CD4-positive, alpha-beta T cell treated with Interleukin-4 for 4 hours (primary cell): ENCODE data around the gene OR10D3.
"Not testable (repeated sequence)": the region's sequence is repeated elsewhere in the genome, so short reads cannot be mapped to it uniquely, and the experiment has no call there.

Experiments used
- DNase-seq: peaks from one replicate; pipeline ENCODE4 v3.0.0-alpha.2; 2020

OR10D3 gene

GRCh38 chr11:124183068-124183467 is at the start of gene OR10D3:
Gene OR10D3, plus strand, starts transcription at chr11:124183345. Its CDS starts 1,925 bp downstream, at chr11:124185270.
- no peak for DNase-seq

GRCh38 chr11:124143034-124143433 is 40.1 kb upstream of the OR10D3 start:
- DNase-seq: no peak

GRCh38 chr11:124147951-124148350 is 35.2 kb upstream of the OR10D3 start:
- no peak for DNase-seq

GRCh38 chr11:124150684-124151083 is 32.5 kb upstream of the OR10D3 start:
- no peak for DNase-seq

- DNase-seq: no peak
These were observed 30.3 kb upstream of the OR10D3 start for GRCh38 chr11:124152770-124153407.

GRCh38 chr11:124153821-124154220 is 29.3 kb upstream of the OR10D3 start:
- DNase-seq: no peak

GRCh38 chr11:124159481-124159880 is 23.7 kb upstream of the OR10D3 start:
- no peak for DNase-seq

- DNase-seq: no peak
These were observed 22.2 kb upstream of the OR10D3 start for GRCh38 chr11:124160986-124161385.

GRCh38 chr11:124167826-124168231 is 15.3 kb upstream of the OR10D3 start:
- no peak for DNase-seq

- no peak for DNase-seq
These were observed 14.3 kb upstream of the OR10D3 start for GRCh38 chr11:124168796-124169195.

- not testable (repeated sequence) for DNase-seq
These were observed 12.8 kb upstream of the OR10D3 start for GRCh38 chr11:124170315-124170714.

GRCh38 chr11:124170801-124171586 is 12.2 kb upstream of the OR10D3 start:
- DNase-seq: no peak

GRCh38 chr11:124172101-124172500 is 11.0 kb upstream of the OR10D3 start:
- DNase-seq: no peak

- DNase-seq: no peak
These were observed 10.5 kb upstream of the OR10D3 start for GRCh38 chr11:124172599-124172998.

- no peak for DNase-seq
These were observed 9.1 kb upstream of the OR10D3 start for GRCh38 chr11:124174001-124174583.

- DNase-seq: no peak
These were observed 6.0 kb upstream of the OR10D3 start for GRCh38 chr11:124176925-124177715.

- no peak for DNase-seq
These were observed 3.8 kb upstream of the OR10D3 start for GRCh38 chr11:124179310-124179709.

GRCh38 chr11:124190298-124191139 is 7.4 kb downstream of the OR10D3 start:
- no peak for DNase-seq

GRCh38 chr11:124193221-124194010 is 10.3 kb downstream of the OR10D3 start:
- no peak for DNase-seq

- DNase-seq: no peak
These were observed 11.4 kb downstream of the OR10D3 start for GRCh38 chr11:124194293-124195188.
